ENCODE data around the gene NXPH1.

Gene NXPH1

DNA sequence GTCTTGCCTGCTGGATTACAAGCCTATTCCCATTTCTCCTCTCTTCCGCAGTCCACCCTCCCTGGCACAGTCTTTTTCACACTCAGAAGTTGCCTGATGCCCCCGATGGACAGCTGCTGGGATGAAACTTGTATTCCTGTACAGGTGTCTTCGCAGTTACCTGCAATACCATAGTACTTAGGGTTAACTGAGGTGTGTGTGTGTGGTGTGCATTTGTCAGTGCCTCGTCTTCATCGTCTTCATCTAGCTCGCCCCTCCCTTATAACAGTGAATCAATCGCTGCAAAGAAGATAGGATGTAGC lies 11.0 kb downstream of the NXPH1 start:
- H3K79me2 ChIP-seq (ENCODE audit: insufficient read depth, low read length): no peaks in the 10 kb centered on the region
- no peaks in the 10 kb centered on the region for H3K4me1 ChIP-seq (ENCODE audit: insufficient read depth, low read length, severe bottlenecking)
- H3F3A ChIP-seq (ENCODE audit: insufficient read depth, low read length): no peaks in the 10 kb centered on the region
- H3K4me2 ChIP-seq (ENCODE audit: low read length): no peak overlapping the region
- no peak overlapping the region for H3K27ac ChIP-seq (ENCODE audit: low read depth, low read length, poor library complexity, severe bottlenecking)
- no peaks in the 10 kb centered on the region for H3K36me3 ChIP-seq (ENCODE audit: insufficient read depth, low read length)
- no peaks in the 10 kb centered on the region for H3K9me2 ChIP-seq (ENCODE audit: low read depth, low read length)
- no peak overlapping the region for H3K4me3 ChIP-seq (ENCODE audit: low read depth, low read length, poor library complexity, severe bottlenecking)
- TF ChIP-seq, protein P1, sequence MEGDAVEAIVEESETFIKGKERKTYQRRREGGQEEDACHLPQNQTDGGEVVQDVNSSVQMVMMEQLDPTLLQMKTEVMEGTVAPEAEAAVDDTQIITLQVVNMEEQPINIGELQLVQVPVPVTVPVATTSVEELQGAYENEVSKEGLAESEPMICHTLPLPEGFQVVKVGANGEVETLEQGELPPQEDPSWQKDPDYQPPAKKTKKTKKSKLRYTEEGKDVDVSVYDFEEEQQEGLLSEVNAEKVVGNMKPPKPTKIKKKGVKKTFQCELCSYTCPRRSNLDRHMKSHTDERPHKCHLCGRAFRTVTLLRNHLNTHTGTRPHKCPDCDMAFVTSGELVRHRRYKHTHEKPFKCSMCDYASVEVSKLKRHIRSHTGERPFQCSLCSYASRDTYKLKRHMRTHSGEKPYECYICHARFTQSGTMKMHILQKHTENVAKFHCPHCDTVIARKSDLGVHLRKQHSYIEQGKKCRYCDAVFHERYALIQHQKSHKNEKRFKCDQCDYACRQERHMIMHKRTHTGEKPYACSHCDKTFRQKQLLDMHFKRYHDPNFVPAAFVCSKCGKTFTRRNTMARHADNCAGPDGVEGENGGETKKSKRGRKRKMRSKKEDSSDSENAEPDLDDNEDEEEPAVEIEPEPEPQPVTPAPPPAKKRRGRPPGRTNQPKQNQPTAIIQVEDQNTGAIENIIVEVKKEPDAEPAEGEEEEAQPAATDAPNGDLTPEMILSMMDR (IDR thresholded peaks at IDR 0.05; ENCODE audit: low read length): no peak
- no peak for TF ChIP-seq EZH2 (IDR thresholded peaks at IDR 0.05; ENCODE audit: borderline replicate concordance, low read length)
- no peaks in the 10 kb centered on the region for H4K20me1 ChIP-seq (ENCODE audit: insufficient read depth, low read length)
- H3K27me3 ChIP-seq (ENCODE audit: insufficient read depth, low read length): no peaks in the 10 kb centered on the region
- H3K9me3 ChIP-seq (ENCODE audit: low read length): no peaks in the 10 kb centered on the region
- H2AFZ ChIP-seq (ENCODE audit: low read length): no peak overlapping the region
- H3K9ac ChIP-seq (ENCODE audit: low read length): no peak overlapping the region

- H3K9me2 ChIP-seq (ENCODE audit: low read depth, low read length): no peaks in the 10 kb centered on the region
- H3K4me1 ChIP-seq (ENCODE audit: insufficient read depth, low read length, severe bottlenecking): no peaks in the 10 kb centered on the region
- H3K4me3 ChIP-seq (ENCODE audit: low read depth, low read length, poor library complexity, severe bottlenecking): no peak overlapping the region
- TF ChIP-seq EZH2 (IDR thresholded peaks at IDR 0.05; ENCODE audit: borderline replicate concordance, low read length): no peak
- TF ChIP-seq, protein P1 (IDR thresholded peaks at IDR 0.05; ENCODE audit: low read length): no peak
- no peaks in the 10 kb centered on the region for H3K79me2 ChIP-seq (ENCODE audit: insufficient read depth, low read length)
- H4K20me1 ChIP-seq (ENCODE audit: insufficient read depth, low read length): no peaks in the 10 kb centered on the region
- no peaks in the 10 kb centered on the region for H3K36me3 ChIP-seq (ENCODE audit: insufficient read depth, low read length)
- no peak overlapping the region for H3K27ac ChIP-seq (ENCODE audit: low read depth, low read length, poor library complexity, severe bottlenecking)
- no peak overlapping the region for H3K4me2 ChIP-seq (ENCODE audit: low read length)
- H3K27me3 ChIP-seq (ENCODE audit: insufficient read depth, low read length): no peaks in the 10 kb centered on the region
- no peaks in the 10 kb centered on the region for H3F3A ChIP-seq (ENCODE audit: insufficient read depth, low read length)
- H3K9ac ChIP-seq (ENCODE audit: low read length): no peak overlapping the region
- no peaks in the 10 kb centered on the region for H3K9me3 ChIP-seq (ENCODE audit: low read length)
- H2AFZ ChIP-seq (ENCODE audit: low read length): no peak overlapping the region
Observed at GRCh38 chr7:8453535-8453934, 20.1 kb downstream of the NXPH1 start.

- Histone ChIP-seq H3K9me3 (ENCODE audit: low read length) (no peaks in the 10 kb centered on the region), H3K9me2 (ENCODE audit: low read depth, low read length) (no peaks in the 10 kb centered on the region), H4K20me1 (ENCODE audit: insufficient read depth, low read length) (no peaks in the 10 kb centered on the region), H3K9ac (ENCODE audit: low read length) (no peak overlapping the region), H2AFZ (ENCODE audit: low read length) (no peak overlapping the region), H3K79me2 (ENCODE audit: insufficient read depth, low read length) (no peaks in the 10 kb centered on the region), H3K4me3 (ENCODE audit: low read depth, low read length, poor library complexity, severe bottlenecking) (no peak overlapping the region), H3K27ac (ENCODE audit: low read depth, low read length, poor library complexity, severe bottlenecking) (no peak overlapping the region), H3K4me1 (ENCODE audit: insufficient read depth, low read length, severe bottlenecking) (no peaks in the 10 kb centered on the region), H3K27me3 (ENCODE audit: insufficient read depth, low read length) (no peaks in the 10 kb centered on the region), H3K4me2 (ENCODE audit: low read length) (no peak overlapping the region), H3K36me3 (ENCODE audit: insufficient read depth, low read length) (no peaks in the 10 kb centered on the region), H3F3A (ENCODE audit: insufficient read depth, low read length) (no peaks in the 10 kb centered on the region)
- TF ChIP-seq, protein P1 (IDR thresholded peaks at IDR 0.05; ENCODE audit: low read length): no peak
- no peak for TF ChIP-seq EZH2 (IDR thresholded peaks at IDR 0.05; ENCODE audit: borderline replicate concordance, low read length)
Observed at GRCh38 chr7:8455426-8455825, 22.0 kb downstream of the NXPH1 start.

Measured in OCI-LY1 (cell line).